Pancreas (tissue), 10 donors: ENCODE data around the gene HIF3A. TPM values are rescaled to one million over a fixed set of nuclear protein-coding genes. Genes with fewer than 3 reads are reported as not detected.

ENCODE experiments used
- ATAC-seq, 4 donors: fragments of 200-7000 bp; cut with Tn5 transposase; one replicate each; pipeline versions ENCODE4 v1.8.0 to v1.9.1; 2020; ENCODE audit warnings: mild to moderate bottlenecking in 4 of 4, moderate library complexity in 4 of 4
- DNase-seq, 6 donors: peaks; one replicate each; pipeline ENCODE4 v3.0.0-alpha.2; 2020
- FAIRE-seq: peaks from 2 replicates; lab custom pipeline; 2012; peaks lifted over from hg19 to GRCh38; lab: Jason Lieb, UNC
- H3K27ac ChIP-seq, 4 donors: fragments of 200-600 bp; sonication (generic); 1 replicate in 3 of 4; 2 replicates in 1 of 4; pipeline versions ENCODE4 v1.5.0 to v1.8.0; 2020
- H3K27me3 ChIP-seq, 4 donors: fragments of 200-600 bp; one replicate each; pipeline ENCODE4 v1.8.0; 2021
- H3K36me3 ChIP-seq, 3 donors: fragments of 200-600 bp; sonication (generic) in 1 of 3; one replicate each; pipeline versions ENCODE4 v1.5.0 to v1.8.0; 2020 to 2021
- H3K4me1 ChIP-seq, 3 donors: fragments of 200-600 bp; one replicate each; pipeline ENCODE4 v1.8.0; 2021
- H3K4me3 ChIP-seq, 4 donors: fragments of 200-600 bp; sonication (generic) in 2 of 4; one replicate each; pipeline versions ENCODE4 v1.5.0 to v1.8.0; 2020 to 2021
- H3K9me3 ChIP-seq, 4 donors: fragments of 200-600 bp; one replicate each; pipeline ENCODE4 v1.8.0; 2021
- WGBS, 2 donors: extraction: QIAGEN DNeasy Blood & Tissue Kit; methylation state at CpG; one replicate each; pipeline ENCODE4 v1.1.7; 2013; 5-methylcytosine and 5-hydroxymethylcytosine counted together
- intact Hi-C, 3 donors: fragments of 100-400 bp; cut with DNase I; formaldehyde crosslinking; loops; one replicate each; pipeline versions ENCODE4 v1.11.1 to v1.14.2; 2022
- polyA plus RNA-seq, 2 donors: library from polyadenylated mRNA; stranded (reverse); fragments of 200-250 nt; gene quantifications; one replicate each; pipeline ENCODE4 v1.2.3, GENCODE V29; 2013
- total RNA-seq, 6 donors: library from RNA; stranded (reverse); fragmentation: NEBNext Ultra II Directional in 4 of 6; extraction: Animal tissue kit (Norgen Biotek cat#: 25700) in 4 of 6; gene quantifications; one replicate each; pipeline versions ENCODE4 v1.2.1 to v1.2.4, GENCODE V29; 2021 to 2023
- TF ChIP-seq, protein P1 (sequence below), 4 donors: fragments of 200-600 bp; sonication (generic) in 3 of 4; IDR thresholded peaks; one replicate each; pipeline versions ENCODE4 v1.5.0 to v1.8.0; 2021; ENCODE audit warnings: antibody characterized with exemption in 4 of 4
- donor health status: healthy with polysubstance abuse.
- donor health status: DM: no; HTN: no; CAD: no; lungs with moderate emphysema.
- donor health status: DM: no; HTN: no; CAD: no.
- donor health status: control.
- donor health status: control.
- donor health status: Bipolar disorder and iron deficiency.
- donor health status: DM: yes; HTN: yes; CAD: no.
- donor health status: DM: no; HTN: no; CAD: no.
- donor health status: DM: no; HTN: no; CAD: no.
- donor health status: DM: yes; HTN: yes; CAD: no.

Gene HIF3A
- total and polyA plus RNA-seq, 8 donors, result 0.71 to 27.6 (median 5.2) TPM

DNA sequence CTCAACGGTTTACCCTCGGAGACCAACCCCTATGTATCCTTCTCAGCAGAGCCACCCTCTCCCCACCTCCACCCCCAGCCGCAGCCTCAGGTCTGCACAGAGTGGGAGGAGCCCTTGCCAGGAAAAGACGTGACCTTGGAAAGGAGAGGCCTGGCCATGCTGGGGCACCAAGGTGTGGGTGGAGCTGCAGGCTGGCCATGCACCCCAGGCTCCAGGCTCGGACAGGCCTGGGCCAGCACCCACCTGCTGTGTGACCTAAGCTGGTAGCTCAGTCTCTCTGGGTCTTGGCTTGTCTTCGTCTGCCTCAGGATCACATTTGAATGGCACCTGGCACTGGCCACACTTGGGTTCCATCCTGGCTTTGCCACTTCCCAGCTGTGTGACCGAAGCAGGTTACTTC lies 87.0 kb downstream of the HIF3A start:
- H3K4me1 ChIP-seq, result no peaks in the 10 kb centered on the region
- peak in 3 of 4 donors; percentile 18 to 88 (median 24) for ATAC-seq
- no peaks in the 10 kb centered on the region for H3K9me3 ChIP-seq
- H3K27ac ChIP-seq, result no peak overlapping the region
- H3K36me3 ChIP-seq, result peaks cover 4 to 29% (median 5%) of the 10 kb centered on the region in 3 donors
- 53 to 70% methylated on average over 7 of the region's 7 CpGs for WGBS, 2 donors
- no peaks in the 10 kb centered on the region for H3K27me3 ChIP-seq
- H3K4me3 ChIP-seq, result no peak overlapping the region
- TF ChIP-seq, protein P1, sequence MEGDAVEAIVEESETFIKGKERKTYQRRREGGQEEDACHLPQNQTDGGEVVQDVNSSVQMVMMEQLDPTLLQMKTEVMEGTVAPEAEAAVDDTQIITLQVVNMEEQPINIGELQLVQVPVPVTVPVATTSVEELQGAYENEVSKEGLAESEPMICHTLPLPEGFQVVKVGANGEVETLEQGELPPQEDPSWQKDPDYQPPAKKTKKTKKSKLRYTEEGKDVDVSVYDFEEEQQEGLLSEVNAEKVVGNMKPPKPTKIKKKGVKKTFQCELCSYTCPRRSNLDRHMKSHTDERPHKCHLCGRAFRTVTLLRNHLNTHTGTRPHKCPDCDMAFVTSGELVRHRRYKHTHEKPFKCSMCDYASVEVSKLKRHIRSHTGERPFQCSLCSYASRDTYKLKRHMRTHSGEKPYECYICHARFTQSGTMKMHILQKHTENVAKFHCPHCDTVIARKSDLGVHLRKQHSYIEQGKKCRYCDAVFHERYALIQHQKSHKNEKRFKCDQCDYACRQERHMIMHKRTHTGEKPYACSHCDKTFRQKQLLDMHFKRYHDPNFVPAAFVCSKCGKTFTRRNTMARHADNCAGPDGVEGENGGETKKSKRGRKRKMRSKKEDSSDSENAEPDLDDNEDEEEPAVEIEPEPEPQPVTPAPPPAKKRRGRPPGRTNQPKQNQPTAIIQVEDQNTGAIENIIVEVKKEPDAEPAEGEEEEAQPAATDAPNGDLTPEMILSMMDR (IDR thresholded peaks at IDR 0.05), result no peak
- intact Hi-C loops, result no loop called here
- no peak for FAIRE-seq
- DNase-seq, result peak in 2 of 6 donors; percentile 54 to 67

DNA sequence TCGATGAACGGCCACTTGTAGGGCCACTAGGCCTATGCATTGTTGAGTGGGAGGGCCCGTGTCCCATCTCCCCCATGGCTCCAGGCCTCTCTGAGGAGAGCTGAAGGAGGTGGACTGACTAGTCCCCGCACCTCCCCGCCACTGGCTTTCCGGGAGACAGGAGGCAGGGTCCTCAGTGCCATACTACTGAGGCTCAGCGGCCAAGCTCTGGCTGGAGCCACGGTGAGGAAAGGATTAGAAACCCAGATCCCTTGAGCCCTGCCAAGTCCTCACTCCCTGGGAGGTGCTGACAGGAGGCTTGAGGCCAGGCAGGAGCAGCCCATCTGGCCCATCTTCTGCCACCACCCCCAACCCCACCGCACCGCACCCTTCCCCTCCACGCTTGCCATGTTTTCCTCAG lies 87.6 kb downstream of the HIF3A start:
- Histone ChIP-seq H3K27me3 (no peaks in the 10 kb centered on the region), H3K36me3 (peaks cover 4 to 29% (median 5%) of the 10 kb centered on the region in 3 donors), H3K4me3 (no peak overlapping the region), H3K27ac (no peak overlapping the region), H3K9me3 (no peaks in the 10 kb centered on the region), H3K4me1 (no peaks in the 10 kb centered on the region)
- ATAC-seq (no peak), FAIRE-seq (no peak), DNase-seq (peak in 1 of 6 donors; percentile 30)
- intact Hi-C loops, result no loop called here
- 91 to 94% methylated on average over 11 of the region's 11 CpGs for WGBS, 2 donors
- TF ChIP-seq, protein P1 (IDR thresholded peaks at IDR 0.05), result no peak

DNA sequence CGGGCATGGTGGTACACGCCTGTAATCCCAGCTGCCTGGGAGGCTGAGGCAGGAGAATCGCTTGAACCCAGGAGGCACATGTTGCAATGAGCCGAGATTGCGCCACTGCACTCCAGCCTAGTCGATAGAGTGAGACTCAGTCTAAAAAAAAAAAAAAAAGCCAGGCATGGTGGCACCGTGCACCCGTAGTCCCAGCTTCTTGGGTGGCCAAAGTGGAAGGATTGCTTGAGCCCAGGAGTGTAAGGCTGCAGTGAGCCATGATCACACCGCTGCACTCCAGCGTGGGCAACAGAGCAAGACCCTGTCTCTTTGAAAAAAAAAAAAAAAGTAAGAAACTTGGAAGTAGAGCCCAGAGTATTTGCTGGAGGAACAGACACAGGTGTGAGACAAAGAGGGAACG lies 88.8 kb downstream of the HIF3A start:
- Histone ChIP-seq H3K4me1 (no peaks in the 10 kb centered on the region), H3K9me3 (no peaks in the 10 kb centered on the region), H3K27me3 (no peaks in the 10 kb centered on the region), H3K27ac (no peak overlapping the region), H3K36me3 (peaks cover 4 to 30% (median 15%) of the 10 kb centered on the region in 3 donors), H3K4me3 (no peak overlapping the region)
- ATAC-seq (no peak), DNase-seq (no peak), FAIRE-seq (no peak)
- TF ChIP-seq, protein P1 (IDR thresholded peaks at IDR 0.05), result no peak
- intact Hi-C loops, result no loop called here
- 89 to 92% methylated on average over 11 of the region's 11 CpGs for WGBS, 2 donors

DNA sequence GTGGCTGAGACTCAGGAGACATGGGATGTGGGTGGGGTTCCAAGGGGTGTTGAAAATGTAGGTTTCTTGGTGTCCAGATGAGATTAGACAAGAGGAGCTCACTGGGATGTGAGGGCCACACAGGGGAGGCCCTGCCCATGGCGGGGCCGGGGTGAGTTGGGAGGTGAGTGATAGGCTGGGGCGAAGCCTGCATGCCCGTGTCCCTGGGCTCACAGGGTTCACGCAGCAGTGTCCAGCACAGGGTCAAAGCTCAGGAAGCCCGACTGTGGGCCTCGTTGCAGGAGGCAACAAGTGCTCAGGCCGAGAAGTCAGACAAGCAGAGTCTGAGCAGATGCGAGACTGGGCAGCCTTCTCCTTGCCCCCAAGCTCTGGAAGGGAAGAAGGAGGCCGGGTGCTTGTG lies 89.3 kb downstream of the HIF3A start:
- peaks cover 4 to 35% (median 19%) of the 10 kb centered on the region in 3 donors for H3K36me3 ChIP-seq
- no peak overlapping the region for H3K4me3 ChIP-seq
- H3K27me3 ChIP-seq, result no peaks in the 10 kb centered on the region
- 89 to 94% methylated on average over 8 to 10 of the region's 10 CpGs for WGBS, 2 donors
- FAIRE-seq, result no peak
- H3K4me1 ChIP-seq, result no peaks in the 10 kb centered on the region
- TF ChIP-seq, protein P1 (IDR thresholded peaks at IDR 0.05), result no peak
- ATAC-seq, result no peak
- no peaks in the 10 kb centered on the region for H3K9me3 ChIP-seq
- peak in 2 of 6 donors; percentile 36 to 57 for DNase-seq
- no peak overlapping the region for H3K27ac ChIP-seq
- intact Hi-C loops, result no loop called here

DNA sequence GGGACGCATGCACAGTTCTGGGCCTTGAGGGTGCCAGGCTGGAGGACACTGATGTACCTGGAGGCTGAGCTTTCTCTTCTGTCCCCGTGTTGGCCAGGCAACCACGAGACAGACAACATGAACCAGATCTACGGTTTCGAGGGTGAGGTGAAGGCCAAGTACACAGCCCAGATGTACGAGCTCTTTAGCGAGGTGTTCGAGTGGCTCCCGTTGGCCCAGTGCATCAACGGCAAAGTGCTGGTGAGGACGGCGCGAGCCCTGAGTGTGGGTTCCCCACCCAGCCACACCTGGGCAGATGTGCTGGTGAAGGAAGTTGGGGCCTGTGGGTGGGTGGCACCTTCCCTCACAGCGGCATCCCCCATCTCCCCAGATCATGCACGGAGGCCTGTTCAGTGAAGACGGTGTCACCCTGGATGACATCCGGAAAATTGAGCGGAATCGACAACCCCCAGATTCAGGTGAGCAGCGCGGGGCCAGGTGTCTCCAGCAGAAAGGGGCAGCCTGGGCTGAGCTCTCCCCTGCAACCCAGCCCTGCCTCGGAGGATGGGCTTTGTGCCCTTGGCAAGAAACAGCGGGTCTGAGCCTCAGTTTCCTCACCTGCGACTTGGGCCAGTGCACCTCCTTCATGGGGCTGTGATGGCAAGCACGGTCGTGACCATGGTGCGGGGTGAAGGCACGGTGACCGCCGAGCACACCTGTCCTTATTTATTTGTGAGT lies 90.3 kb downstream of the HIF3A start:
- intact Hi-C loops, result no loop called here
- H3K27ac ChIP-seq, result no peak overlapping the region
- FAIRE-seq, result no peak
- H3K36me3 ChIP-seq, result peaks cover 4 to 36% (median 22%) of the 10 kb centered on the region in 3 donors
- no peaks in the 10 kb centered on the region for H3K4me1 ChIP-seq
- TF ChIP-seq, protein P1 (IDR thresholded peaks at IDR 0.05), result no peak
- peak in 1 of 6 donors; percentile 49 for DNase-seq
- H3K9me3 ChIP-seq, result no peaks in the 10 kb centered on the region
- WGBS, 2 donors, result 94% methylated on average over 30 of the region's 30 CpGs
- no peak for ATAC-seq
- no peaks in the 10 kb centered on the region for H3K27me3 ChIP-seq
- H3K4me3 ChIP-seq, result no peak overlapping the region
